BJ (cell line): ENCODE data around the gene CD37. TPM values are rescaled to one million over a fixed set of nuclear protein-coding genes. Genes with fewer than 3 reads are reported as not detected.

ENCODE experiments used
- CTCF ChIA-PET: fragments of 350-600 bp; formaldehyde crosslinking; extraction: SDS; loops from one replicate; lab custom pipeline; 2021; ENCODE audit warnings: antibody characterized with exemption, inconsistent platforms; lab: Yijun Ruan, JAX
- POLR2A ChIA-PET: fragments of 300-600 bp; sonication (Branson Sonifier 250); formaldehyde crosslinking; extraction: SDS; loops from one replicate; lab custom pipeline; 2021; ENCODE audit warnings: antibody characterized with exemption; lab: Charles Lee
- DNase-seq: peaks from one replicate; pipeline ENCODE4 v3.0.0-alpha.2; 2011; ENCODE audit warnings: low read depth
- H3K27me3 ChIP-seq: 2 replicates; pipeline ENCODE4 v1.6.0; 2011; ENCODE audit warnings: low read length; ENCODE audit not compliant: control insufficient read depth, insufficient read depth
- H3K36me3 ChIP-seq: 2 replicates; pipeline ENCODE4 v1.5.1; 2011; ENCODE audit warnings: low read length; ENCODE audit not compliant: control insufficient read depth, insufficient read depth
- H3K4me3 ChIP-seq: 2 replicates; pipeline ENCODE4 v1.5.1; 2011; ENCODE audit warnings: low read depth, mild to moderate bottlenecking, control low read depth, low read length
- CTCF ChIP-seq: IDR thresholded peaks from 2 replicates; pipeline ENCODE4 v1.5.1; 2011; ENCODE audit warnings: low read depth, mild to moderate bottlenecking, control low read depth, inconsistent platforms, low read length, moderate library complexity; ENCODE audit not compliant: insufficient read depth
- polyA plus RNA-seq: library from polyadenylated mRNA; depleted of rRNA; stranded (reverse); fragments of >200 nt; gene quantifications from 2 replicates; pipeline ENCODE4 v1.2.3, GENCODE V29; 2011

The CD37 gene
- polyA plus RNA-seq, 1 experiment: not detected

- no peak for TF ChIP-seq CTCF
- no peak for DNase-seq
- POLR2A ChIA-PET: no interaction called here
- Histone ChIP-seq H3K36me3 (peaks cover 32% of the 10 kb centered on the region), H3K27me3 (no peaks in the 10 kb centered on the region), H3K4me3 (no peak overlapping the region)
- CTCF ChIA-PET: no interaction called here
Measured at GRCh38 chr19:49349567-49349966, 14.4 kb downstream of the CD37 start.

GRCh38 chr19:49355909-49356353 lies 20.7 kb downstream of the CD37 start:
- peaks cover 20% of the 10 kb centered on the region for H3K36me3 ChIP-seq
- TF ChIP-seq CTCF: no peak
- ChIA-PET CTCF (no interaction called here), POLR2A (no interaction called here)
- DNase-seq: no peak
- no peak overlapping the region for H3K4me3 ChIP-seq
- no peaks in the 10 kb centered on the region for H3K27me3 ChIP-seq

GRCh38 chr19:49356382-49356781 lies 21.2 kb downstream of the CD37 start:
- DNase-seq: no peak
- ChIA-PET CTCF (no interaction called here), POLR2A (no interaction called here)
- no peaks in the 10 kb centered on the region for H3K27me3 ChIP-seq
- H3K4me3 ChIP-seq: no peak overlapping the region
- TF ChIP-seq CTCF: no peak
- peaks cover 18% of the 10 kb centered on the region for H3K36me3 ChIP-seq

- no peak for DNase-seq
- Histone ChIP-seq H3K27me3 (no peaks in the 10 kb centered on the region), H3K36me3 (peaks cover 14% of the 10 kb centered on the region), H3K4me3 (no peak overlapping the region)
- no peak for TF ChIP-seq CTCF
- ChIA-PET POLR2A (no interaction called here), CTCF (interaction anchor here (0.8 kb wide), 1 partner anchor 87 kb away, joined by 3 read pairs; no protein-coding TSS in a partner anchor)
Measured at GRCh38 chr19:49357186-49357585, 22.0 kb downstream of the CD37 start.

GRCh38 chr19:49359851-49360820 lies 24.9 kb downstream of the CD37 start:
- TF ChIP-seq CTCF: no peak
- peaks cover 5% of the 10 kb centered on the region for H3K36me3 ChIP-seq
- POLR2A ChIA-PET: no interaction called here
- H3K27me3 ChIP-seq: no peaks in the 10 kb centered on the region
- DNase-seq: no peak
- CTCF ChIA-PET: interaction anchor here (0.5 to 1.7 kb wide), 5 partner anchors 32 to 390 kb away, joined by 3 to 5 read pairs (median 4); no protein-coding TSS in a partner anchor
- peak overlapping the region; percentile 91; the same call in 1 of the 2 replicates for H3K4me3 ChIP-seq
